Fibroblast of skin of left quadriceps (primary cell): Measurements from ENCODE around the gene GPR84.
A peak's percentile ranks its signal among the peaks of the same experiment; 100 is the strongest.
"Not testable (repeated sequence)": the region's sequence is repeated elsewhere in the genome, so short reads cannot be mapped to it uniquely, and the experiment has no call there.

ENCODE experiments used
- DNase-seq, 2 experiments: peaks; one replicate each; pipeline ENCODE4 v3.0.0-alpha.2; 2013; ENCODE audit warnings: low read depth in 2 of 2

GPR84 gene

GRCh38 chr12:54356228-54356627, 8.1 kb downstream of the GPR84 start:
- DNase-seq, result no peak

GRCh38 chr12:54355104-54355815, 9.0 kb downstream of the GPR84 start:
- DNase-seq, result no peak

- DNase-seq, result not testable (repeated sequence)
These were observed 10.0 kb downstream of the GPR84 start for GRCh38 chr12:54354271-54354670.

- peak; percentile 83 for DNase-seq
These were observed 11.1 kb downstream of the GPR84 start for GRCh38 chr12:54352891-54353874.

GRCh38 chr12:54352022-54352531, 12.2 kb downstream of the GPR84 start:
- DNase-seq, result peak; percentile 68 to 74

GRCh38 chr12:54351341-54351740, 12.9 kb downstream of the GPR84 start:
- DNase-seq, result no peak

- no peak for DNase-seq
These were observed 13.5 kb downstream of the GPR84 start for GRCh38 chr12:54350743-54351142.

GRCh38 chr12:54349679-54350078, 14.6 kb downstream of the GPR84 start:
- no peak for DNase-seq

GRCh38 chr12:54349036-54349435, 15.2 kb downstream of the GPR84 start:
- DNase-seq, result no peak

GRCh38 chr12:54341378-54342300, 22.6 kb downstream of the GPR84 start:
- DNase-seq, result no peak

GRCh38 chr12:54340846-54341245, 23.4 kb downstream of the GPR84 start:
- no peak for DNase-seq

GRCh38 chr12:54338698-54339296, 25.5 kb downstream of the GPR84 start:
- DNase-seq, result no peak

- no peak for DNase-seq
These were observed 26.2 kb downstream of the GPR84 start for GRCh38 chr12:54337854-54338650.

GRCh38 chr12:54337280-54337842, 26.9 kb downstream of the GPR84 start:
- DNase-seq, result no peak

GRCh38 chr12:54333420-54334034, 30.8 kb downstream of the GPR84 start:
- no peak for DNase-seq

- DNase-seq, result no peak
These were observed 32.8 kb downstream of the GPR84 start for GRCh38 chr12:54331461-54331860.

GRCh38 chr12:54330442-54330841, 33.8 kb downstream of the GPR84 start:
- DNase-seq, result no peak

- DNase-seq, result no peak
These were observed 34.5 kb downstream of the GPR84 start for GRCh38 chr12:54329759-54330158.

GRCh38 chr12:54328595-54329337, 35.5 kb downstream of the GPR84 start:
- DNase-seq, result no peak
